CD4-positive, alpha-beta memory T cell (primary cell): ENCODE measurements around the gene RAD21L1. TPM values are rescaled to one million over a fixed set of nuclear protein-coding genes. Genes with fewer than 3 reads are reported as not detected.

Experiments used
- CTCF ChIA-PET: fragments of 350-600 bp; sonication (Branson Sonifier 250); formaldehyde crosslinking; loops from one replicate; lab custom pipeline; 2021; ENCODE audit warnings: inconsistent platforms; ENCODE audit not compliant: partially characterized antibody; lab: Charles Lee
- POLR2A ChIA-PET: fragments of 350-600 bp; sonication (Branson Sonifier 250); formaldehyde crosslinking; loops from one replicate; lab custom pipeline; 2021; ENCODE audit not compliant: partially characterized antibody; lab: Charles Lee
- DNase-seq, 5 donors: peaks; one replicate each; pipeline versions ENCODE4 v3.0.0 to v3.0.0-alpha.2; 2020 to 2022; ENCODE audit warnings: mixed read lengths in 1 of 5
- H3K27ac ChIP-seq: one replicate; pipeline ENCODE4 v1.7.0; 2013; ENCODE audit warnings: low read depth, low read length
- H3K27me3 ChIP-seq: 2 replicates; pipeline ENCODE4 v1.7.0; 2013; ENCODE audit warnings: mild to moderate bottlenecking, low read length, moderate library complexity; ENCODE audit not compliant: insufficient read depth
- H3K36me3 ChIP-seq: 2 replicates; pipeline ENCODE4 v1.7.0; 2013; ENCODE audit warnings: mild to moderate bottlenecking, low read length, moderate library complexity; ENCODE audit not compliant: insufficient read depth
- H3K4me1 ChIP-seq: 2 replicates; pipeline ENCODE4 v1.7.0; 2013; ENCODE audit warnings: mild to moderate bottlenecking, low read length, moderate library complexity; ENCODE audit not compliant: insufficient read depth
- H3K4me3 ChIP-seq, 2 donors: one replicate each; pipeline ENCODE4 v1.7.0; 2013; ENCODE audit warnings: low read length in 2 of 2, mild to moderate bottlenecking in 1 of 2
- H3K9me3 ChIP-seq, 2 donors: one replicate each; pipeline ENCODE4 v1.7.0; 2013; ENCODE audit warnings: low read length in 2 of 2, control low read depth in 1 of 2; ENCODE audit not compliant: control insufficient read depth in 1 of 2
- H3K27ac Mint-ChIP-seq, 7 donors: one replicate each; pipeline ENCODE4 v1.8.0; 2020 to 2021; ENCODE audit warnings: mixed read lengths in 7 of 7, mild to moderate bottlenecking in 6 of 7, inconsistent platforms in 3 of 7, moderate library complexity in 3 of 7
- H3K27me3 Mint-ChIP-seq, 2 donors: one replicate each; pipeline ENCODE4 v1.8.0; 2020 to 2021; ENCODE audit warnings: mixed read lengths in 2 of 2
- H3K36me3 Mint-ChIP-seq, 2 donors: one replicate each; pipeline ENCODE4 v1.8.0; 2020 to 2021; ENCODE audit warnings: mixed read lengths in 2 of 2, inconsistent platforms in 1 of 2, mild to moderate bottlenecking in 1 of 2
- H3K4me1 Mint-ChIP-seq, 4 donors: one replicate each; pipeline ENCODE4 v1.8.0; 2020 to 2021; ENCODE audit warnings: mixed read lengths in 4 of 4, mild to moderate bottlenecking in 1 of 4
- H3K4me3 Mint-ChIP-seq, 8 donors: one replicate each; pipeline ENCODE4 v1.8.0; 2020 to 2021; ENCODE audit warnings: mixed read lengths in 8 of 8, mild to moderate bottlenecking in 7 of 8, moderate library complexity in 6 of 8, inconsistent platforms in 3 of 8
- H3K9me3 Mint-ChIP-seq, 8 donors: one replicate each; pipeline ENCODE4 v1.8.0; 2020 to 2021; ENCODE audit warnings: mixed read lengths in 8 of 8, mild to moderate bottlenecking in 5 of 8, inconsistent platforms in 3 of 8, moderate library complexity in 1 of 8
- intact Hi-C: fragments of 100-400 bp; cut with micrococcal nuclease; formaldehyde crosslinking; loops from one replicate; pipeline ENCODE4 v1.15.1; 2023
- polyA plus RNA-seq, 2 donors: library from polyadenylated mRNA; unstranded; fragments of 300-500 nt; fragmentation: Illumina TruSeq; gene quantifications; one replicate each; pipeline ENCODE4 v1.2.3, GENCODE V29; 2021
- total RNA-seq, 2 experiments: library from RNA; stranded (reverse); gene quantifications; one replicate each; pipeline ENCODE4 v1.2.3, GENCODE V29; 2021

The RAD21L1 gene
- total and polyA plus RNA-seq, 4 experiments from 2014 or later = 0.78 TPM; not detected in 3

DNA sequence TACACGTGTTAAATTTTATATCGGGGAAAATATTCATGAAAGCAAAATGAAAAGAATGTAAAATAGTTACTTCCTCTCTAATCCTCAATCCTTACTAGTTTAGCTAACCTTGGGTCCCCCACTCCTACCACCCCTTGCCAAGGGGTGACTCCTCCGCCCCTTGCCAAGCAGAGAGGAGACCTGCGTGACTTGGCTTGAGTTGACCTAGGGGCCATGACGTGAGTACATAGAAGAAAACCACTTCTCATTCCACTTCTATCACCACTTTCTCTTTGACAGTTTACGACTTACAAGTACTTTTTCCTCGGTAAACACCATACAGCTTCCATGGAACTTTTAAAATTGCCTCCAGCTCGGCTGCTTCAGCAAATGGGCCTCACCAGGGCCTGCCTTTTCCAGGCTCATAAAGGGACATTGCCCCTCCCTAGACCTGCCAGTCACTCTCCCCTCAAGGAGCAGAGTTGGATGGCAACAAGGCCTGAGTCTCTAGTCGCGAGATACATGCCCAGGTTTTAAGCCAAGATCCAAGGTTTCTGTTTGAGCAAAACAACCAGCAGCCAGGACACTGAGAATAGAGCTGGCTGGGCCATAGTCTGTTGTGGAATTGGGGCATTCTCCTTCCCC lies 73.2 kb downstream of the RAD21L1 start:
- Mint-ChIP-seq H3K36me3 (peaks cover 8 to 20% of the 10 kb centered on the region in 2 donors), H3K4me1 (peaks cover 10 to 25% (median 17%) of the 10 kb centered on the region in 4 donors), H3K4me3 (no peak overlapping the region), H3K27ac (peak overlapping the region in 1 of 7 donors; percentile 22), H3K9me3 (no peaks in the 10 kb centered on the region), H3K27me3 (no peaks in the 10 kb centered on the region)
- CTCF ChIA-PET = interaction anchor here (0.9 to 1.9 kb wide), 5 partner anchors 14 to 41 kb away, joined by 3 to 6 read pairs (median 4); no protein-coding TSS in a partner anchor
- Histone ChIP-seq H3K27ac (no peak overlapping the region), H3K4me3 (no peak overlapping the region), H3K9me3 (no peaks in the 10 kb centered on the region), H3K4me1 (peaks cover 13% of the 10 kb centered on the region), H3K27me3 (no peaks in the 10 kb centered on the region), H3K36me3 (no peaks in the 10 kb centered on the region)
- intact Hi-C loops = no loop called here
- POLR2A ChIA-PET = no interaction called here
- no peak for DNase-seq

DNA sequence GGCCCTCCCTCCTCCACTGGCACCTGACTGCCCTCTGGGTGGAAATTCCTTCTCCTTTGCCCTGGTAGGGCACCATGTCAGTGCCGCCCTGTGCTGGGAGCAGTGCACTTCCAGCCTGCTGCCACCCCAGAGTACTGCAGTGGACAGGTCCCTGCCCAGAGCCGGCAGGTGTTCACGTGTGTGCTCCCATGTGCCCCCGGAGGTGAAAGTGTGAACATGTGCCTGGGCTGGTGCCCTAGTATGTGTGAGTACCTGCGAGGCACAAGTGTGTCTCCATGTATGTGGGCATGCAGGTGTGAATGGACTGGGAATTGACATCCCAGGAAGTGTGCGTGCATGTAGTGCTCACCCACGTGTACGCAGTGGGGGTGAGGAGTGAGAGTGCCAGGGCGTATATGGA lies 73.7 kb downstream of the RAD21L1 start:
- no peaks in the 10 kb centered on the region for H3K9me3 ChIP-seq
- Mint-ChIP-seq H3K4me3 (peak overlapping the region in 3 of 8 donors; percentile 40 to 73 (median 52)), H3K4me1 (peaks cover 10 to 27% (median 17%) of the 10 kb centered on the region in 4 donors), H3K27me3 (no peaks in the 10 kb centered on the region), H3K9me3 (no peaks in the 10 kb centered on the region), H3K27ac (peak overlapping the region in 2 of 7 donors; percentile 25 to 62), H3K36me3 (peaks cover 10 to 24% of the 10 kb centered on the region in 2 donors)
- H3K4me3 ChIP-seq = no peak overlapping the region
- POLR2A ChIA-PET = no interaction called here
- intact Hi-C loops = no loop called here
- peak in 2 of 5 donors; percentile 23 to 53 for DNase-seq
- H3K27me3 ChIP-seq = no peaks in the 10 kb centered on the region
- no peak overlapping the region for H3K27ac ChIP-seq
- peaks cover 13% of the 10 kb centered on the region for H3K4me1 ChIP-seq
- CTCF ChIA-PET = interaction anchor here (0.9 to 1.9 kb wide), 2 partner anchors 15 to 16 kb away, joined by 3 to 6 read pairs; no protein-coding TSS in a partner anchor
- no peaks in the 10 kb centered on the region for H3K36me3 ChIP-seq

DNA sequence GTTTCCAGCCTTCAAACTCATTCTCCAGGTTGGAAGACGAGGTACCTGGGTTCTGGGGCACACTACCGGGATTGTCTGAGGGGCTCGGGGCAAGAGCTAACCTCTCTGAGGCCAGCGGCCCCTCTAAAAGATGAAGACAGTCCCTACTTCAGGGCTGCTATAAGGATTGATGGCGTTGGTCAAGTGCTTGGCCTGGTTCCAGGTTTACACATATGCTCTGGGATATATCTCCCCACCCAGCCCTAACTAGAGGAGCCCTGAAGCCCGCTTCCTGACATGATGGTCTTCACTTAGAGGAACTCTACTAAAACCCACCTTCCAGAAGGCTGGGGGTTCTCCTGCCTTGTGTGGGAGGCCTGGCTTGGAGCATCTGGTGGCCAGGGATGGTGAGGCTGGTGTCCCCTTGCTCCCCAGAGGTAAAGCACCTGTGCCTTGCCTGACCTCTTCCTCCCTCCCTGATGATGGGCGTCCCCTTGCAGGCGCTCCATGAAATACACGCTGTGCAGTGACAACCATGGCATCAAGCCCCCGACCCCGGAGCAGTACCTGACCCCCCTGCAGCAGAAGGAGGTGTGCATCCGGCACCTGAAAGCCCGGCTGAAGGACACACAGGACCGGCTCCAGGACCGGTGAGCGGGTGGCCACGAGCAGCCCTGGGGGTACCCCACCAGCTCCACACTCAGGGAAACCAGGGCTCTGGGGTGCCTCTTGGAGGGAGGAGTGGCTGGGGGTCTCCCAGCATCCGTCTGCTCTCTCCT lies 74.4 kb downstream of the RAD21L1 start:
- H3K36me3 ChIP-seq = no peaks in the 10 kb centered on the region
- no peak overlapping the region for H3K4me3 ChIP-seq
- H3K4me1 ChIP-seq = peaks cover 13% of the 10 kb centered on the region
- CTCF ChIA-PET = interaction anchor here (1.0 to 1.9 kb wide), 5 partner anchors 12 to 137 kb away, joined by 3 to 6 read pairs (median 5); no protein-coding TSS in a partner anchor
- Mint-ChIP-seq H3K4me3 (peak overlapping the region in 1 of 8 donors; percentile 60), H3K4me1 (peaks cover 10 to 27% (median 17%) of the 10 kb centered on the region in 4 donors), H3K36me3 (peaks cover 10 to 28% of the 10 kb centered on the region in 2 donors), H3K27ac (peak overlapping the region in 2 of 7 donors; percentile 46 to 74), H3K9me3 (no peaks in the 10 kb centered on the region), H3K27me3 (no peaks in the 10 kb centered on the region)
- no peaks in the 10 kb centered on the region for H3K9me3 ChIP-seq
- intact Hi-C loops = loop anchor here (5.0 kb wide), 2 partner anchors 33 to 88 kb away; partner anchors contain the start of gene SNPH
- POLR2A ChIA-PET = interaction anchor here (1.2 to 1.7 kb wide), 4 partner anchors 12 to 74 kb away, joined by 3 to 8 read pairs (median 4); partner anchors contain the start of genes RAD21L1 and SNPH
- no peak for DNase-seq
- H3K27me3 ChIP-seq = no peaks in the 10 kb centered on the region
- H3K27ac ChIP-seq = no peak overlapping the region

DNA sequence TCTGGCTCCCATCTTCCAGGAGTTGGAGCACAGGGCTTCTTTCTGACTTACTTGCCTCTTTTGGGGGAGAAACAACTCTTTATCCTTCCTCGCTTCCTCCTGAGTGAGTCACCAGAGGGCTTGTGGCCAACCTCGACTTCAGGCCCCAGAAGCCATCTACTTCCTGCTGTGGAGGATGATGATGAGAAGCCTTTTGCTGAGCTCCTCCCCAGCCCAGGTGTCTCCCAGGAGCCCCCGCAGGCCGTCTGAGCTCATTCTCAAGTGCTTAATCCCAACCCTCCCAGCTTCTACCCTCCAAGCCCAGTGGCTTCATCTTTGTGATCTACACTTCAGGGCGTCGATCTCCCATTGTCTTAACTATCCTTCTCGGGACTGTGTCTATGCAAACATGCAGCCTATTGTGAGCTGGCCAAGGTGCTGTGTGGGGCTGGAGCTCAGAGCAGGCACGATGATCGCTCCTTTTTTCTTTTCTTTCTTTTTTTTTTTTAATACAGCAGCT lies 75.2 kb downstream of the RAD21L1 start:
- DNase-seq = peak; percentile 18 to 55 (median 23)
- Mint-ChIP-seq H3K36me3 (peaks cover 10 to 31% of the 10 kb centered on the region in 2 donors), H3K27ac (peak overlapping the region in 6 of 7 donors; percentile 46 to 82 (median 72)), H3K9me3 (no peaks in the 10 kb centered on the region), H3K4me1 (peaks cover 10 to 27% (median 17%) of the 10 kb centered on the region in 4 donors), H3K4me3 (peak overlapping the region in 7 of 8 donors; percentile 2 to 76 (median 55)), H3K27me3 (no peaks in the 10 kb centered on the region)
- intact Hi-C loops = loop anchor here (5.0 kb wide), 2 partner anchors 34 to 89 kb away; partner anchors contain the start of gene SNPH
- peaks cover 13% of the 10 kb centered on the region for H3K4me1 ChIP-seq
- POLR2A ChIA-PET = interaction anchor here (1.2 to 1.7 kb wide), 4 partner anchors 12 to 75 kb away, joined by 3 to 8 read pairs (median 4); partner anchors contain the start of genes RAD21L1 and SNPH
- CTCF ChIA-PET = interaction anchor here (1.0 to 1.4 kb wide), 4 partner anchors 11 to 137 kb away, joined by 3 to 6 read pairs (median 5); no protein-coding TSS in a partner anchor
- H3K27me3 ChIP-seq = no peaks in the 10 kb centered on the region
- H3K36me3 ChIP-seq = no peaks in the 10 kb centered on the region
- H3K9me3 ChIP-seq = no peaks in the 10 kb centered on the region
- H3K27ac ChIP-seq = no peak overlapping the region
- no peak overlapping the region for H3K4me3 ChIP-seq

DNA sequence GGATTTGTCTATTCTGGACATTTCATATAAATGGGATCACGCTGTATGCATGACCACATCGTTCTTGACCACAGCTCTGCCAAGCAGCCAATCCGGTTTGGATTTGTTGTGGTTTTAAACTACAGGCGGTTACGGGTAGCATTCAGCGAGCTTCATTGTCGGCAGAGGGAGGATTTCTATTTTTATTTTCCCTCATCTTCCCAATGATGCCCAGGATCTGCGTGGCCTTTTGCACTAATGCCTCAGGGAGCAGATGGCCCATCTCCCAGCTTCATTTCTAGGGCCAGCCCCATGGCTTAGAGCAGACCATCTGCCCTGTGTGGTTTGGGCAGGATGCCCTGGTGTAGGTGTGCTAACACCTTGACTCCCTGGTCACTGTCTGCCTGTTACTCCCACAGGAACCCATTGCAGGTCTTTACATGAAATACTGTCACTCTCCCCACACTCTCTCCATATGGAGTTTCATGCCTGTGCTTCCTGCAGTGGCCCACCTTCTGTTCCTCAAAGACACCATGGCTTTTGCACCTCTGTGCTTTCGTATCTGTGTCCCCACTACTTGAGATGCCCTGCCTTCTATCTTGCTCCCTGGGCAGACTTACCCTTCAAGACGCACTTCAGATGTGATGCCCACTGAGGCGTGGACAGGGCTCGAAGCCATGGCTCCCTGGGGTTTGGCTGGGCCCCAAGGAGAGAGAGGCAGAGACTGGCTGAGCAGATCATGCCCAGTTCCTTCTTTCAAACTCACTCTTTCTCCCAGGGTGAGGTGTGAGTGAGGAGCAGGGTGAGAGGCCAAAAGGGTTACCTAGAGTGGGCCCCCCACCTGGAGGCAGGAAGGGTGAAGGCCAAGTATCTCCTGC lies 77.1 kb downstream of the RAD21L1 start:
- Mint-ChIP-seq H3K4me1 (peaks cover 10 to 27% (median 17%) of the 10 kb centered on the region in 4 donors), H3K27me3 (no peaks in the 10 kb centered on the region), H3K36me3 (peaks cover 7 to 25% of the 10 kb centered on the region in 2 donors), H3K27ac (peak overlapping the region in 2 of 7 donors; percentile 22 to 28), H3K9me3 (no peaks in the 10 kb centered on the region), H3K4me3 (no peak overlapping the region)
- ChIA-PET CTCF (no interaction called here), POLR2A (no interaction called here)
- no peaks in the 10 kb centered on the region for H3K27me3 ChIP-seq
- no peaks in the 10 kb centered on the region for H3K9me3 ChIP-seq
- peaks cover 13% of the 10 kb centered on the region for H3K4me1 ChIP-seq
- H3K4me3 ChIP-seq = no peak overlapping the region
- H3K36me3 ChIP-seq = no peaks in the 10 kb centered on the region
- intact Hi-C loops = loop anchor here (5.0 kb wide), 2 partner anchors 36 to 91 kb away; partner anchors contain the start of gene SNPH
- DNase-seq = peak in 1 of 5 donors; percentile 15
- no peak overlapping the region for H3K27ac ChIP-seq

DNA sequence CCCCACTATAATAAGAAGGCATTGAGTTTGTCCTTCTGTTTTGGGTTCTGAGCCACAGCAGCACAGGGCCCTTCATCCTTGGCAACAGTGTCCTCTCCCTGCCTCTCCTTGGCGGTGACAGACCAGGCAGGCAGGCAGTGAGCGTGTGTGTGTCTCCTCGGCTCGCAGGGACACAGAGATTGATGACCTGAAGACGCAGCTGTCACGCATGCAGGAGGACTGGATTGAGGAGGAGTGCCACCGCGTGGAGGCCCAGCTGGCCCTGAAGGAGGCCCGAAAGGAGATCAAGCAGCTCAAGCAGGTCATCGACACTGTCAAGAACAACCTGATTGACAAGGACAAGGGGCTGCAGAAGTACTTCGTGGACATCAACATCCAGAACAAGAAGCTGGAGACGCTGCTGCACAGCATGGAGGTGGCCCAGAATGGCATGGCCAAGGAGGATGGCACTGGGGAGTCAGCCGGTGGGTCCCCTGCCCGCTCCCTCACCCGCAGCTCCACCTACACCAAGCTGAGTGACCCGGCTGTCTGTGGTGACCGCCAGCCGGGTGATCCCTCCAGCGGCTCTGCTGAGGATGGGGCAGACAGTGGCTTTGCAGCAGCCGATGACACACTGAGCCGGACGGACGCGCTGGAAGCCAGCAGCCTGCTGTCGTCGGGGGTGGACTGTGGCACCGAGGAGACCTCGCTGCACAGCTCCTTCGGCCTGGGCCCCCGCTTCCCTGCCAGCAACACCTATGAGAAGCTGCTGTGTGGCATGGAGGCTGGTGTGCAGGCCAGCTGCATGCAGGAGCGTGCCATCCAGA lies 79.1 kb downstream of the RAD21L1 start:
- H3K4me3 Mint-ChIP-seq = no peak overlapping the region
- CTCF ChIA-PET = no interaction called here
- intact Hi-C loops = loop anchor here (5.0 kb wide), 2 partner anchors 38 to 93 kb away; partner anchors contain the start of gene SNPH

More for the DNA sequence above, 79.1 kb downstream of the RAD21L1 start:
- no peaks in the 10 kb centered on the region for H3K9me3 Mint-ChIP-seq
- H3K9me3 ChIP-seq = no peaks in the 10 kb centered on the region
- H3K27me3 Mint-ChIP-seq = no peaks in the 10 kb centered on the region
- H3K27ac Mint-ChIP-seq = peak overlapping the region in 1 of 7 donors; percentile 42
- H3K4me1 Mint-ChIP-seq = peaks cover 6 to 22% (median 11%) of the 10 kb centered on the region in 4 donors
- DNase-seq = no peak
- POLR2A ChIA-PET = no interaction called here
- no peaks in the 10 kb centered on the region for H3K36me3 ChIP-seq
- H3K27me3 ChIP-seq = no peaks in the 10 kb centered on the region
- no peak overlapping the region for H3K4me3 ChIP-seq
- H3K36me3 Mint-ChIP-seq = peaks cover 7 to 28% of the 10 kb centered on the region in 2 donors
- no peak overlapping the region for H3K27ac ChIP-seq
- peaks cover 13% of the 10 kb centered on the region for H3K4me1 ChIP-seq
